ENCODE data around the gene TRIML1.

Gene TRIML1

DNA sequence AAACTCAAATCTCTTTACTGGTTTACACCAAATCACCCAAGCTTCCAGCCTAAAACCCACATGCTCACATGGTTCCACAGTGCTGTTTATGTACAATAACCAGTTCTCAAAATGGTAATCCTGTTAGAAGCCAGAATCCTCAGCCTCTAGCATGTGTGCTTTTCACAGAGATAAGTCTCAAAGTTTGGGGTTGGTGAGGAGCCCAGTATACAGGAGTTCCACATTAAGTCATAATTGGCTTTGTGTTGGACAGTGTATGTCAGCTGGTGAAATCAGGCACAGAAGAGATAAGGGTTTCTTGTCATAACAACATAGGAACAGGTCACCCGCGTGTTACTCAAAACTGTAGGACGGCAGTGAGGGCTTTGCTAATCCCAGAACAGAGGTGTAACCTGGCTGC is at the start of gene TRIML1:
Gene TRIML1 (plus strand): TSS at position 301 of the 400 bp plus-strand sequence. CDS start 118 bp downstream, outside the sequence.
- no peak for DNase-seq (ENCODE audit: low read depth in 1 of 2, low spot score in 1 of 2)

- DNase-seq (ENCODE audit: low read depth in 1 of 2, low spot score in 1 of 2): no peak
Measured at GRCh38 chr4:188092824-188093223, 46.4 kb upstream of the TRIML1 start.

DNA sequence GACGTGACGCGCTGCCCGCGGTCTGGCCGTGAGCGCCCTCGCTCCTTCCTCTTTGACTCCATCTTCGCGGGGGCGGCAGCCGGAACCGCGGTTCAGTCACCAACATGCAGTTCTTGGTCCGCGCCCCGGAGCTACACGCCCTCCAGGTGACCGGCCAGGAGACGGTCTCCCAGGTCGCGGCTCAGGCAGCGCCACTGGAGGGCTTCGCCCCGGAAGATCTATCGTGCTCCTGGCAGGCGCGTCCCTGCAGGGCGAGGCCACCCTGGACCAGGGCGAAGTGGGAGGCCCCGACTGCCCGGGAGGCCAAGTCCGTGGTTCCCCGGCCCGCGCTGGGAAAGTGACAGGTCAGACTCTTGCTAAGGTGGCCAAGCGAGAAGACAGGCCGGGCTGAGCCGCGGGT is 32.8 kb upstream of the TRIML1 start:
- no peak for DNase-seq (ENCODE audit: low read depth in 1 of 2, low spot score in 1 of 2)

GRCh38 chr4:188107931-188108843 is 31.1 kb upstream of the TRIML1 start:
- DNase-seq (ENCODE audit: low read depth in 1 of 2, low spot score in 1 of 2): no peak

DNA sequence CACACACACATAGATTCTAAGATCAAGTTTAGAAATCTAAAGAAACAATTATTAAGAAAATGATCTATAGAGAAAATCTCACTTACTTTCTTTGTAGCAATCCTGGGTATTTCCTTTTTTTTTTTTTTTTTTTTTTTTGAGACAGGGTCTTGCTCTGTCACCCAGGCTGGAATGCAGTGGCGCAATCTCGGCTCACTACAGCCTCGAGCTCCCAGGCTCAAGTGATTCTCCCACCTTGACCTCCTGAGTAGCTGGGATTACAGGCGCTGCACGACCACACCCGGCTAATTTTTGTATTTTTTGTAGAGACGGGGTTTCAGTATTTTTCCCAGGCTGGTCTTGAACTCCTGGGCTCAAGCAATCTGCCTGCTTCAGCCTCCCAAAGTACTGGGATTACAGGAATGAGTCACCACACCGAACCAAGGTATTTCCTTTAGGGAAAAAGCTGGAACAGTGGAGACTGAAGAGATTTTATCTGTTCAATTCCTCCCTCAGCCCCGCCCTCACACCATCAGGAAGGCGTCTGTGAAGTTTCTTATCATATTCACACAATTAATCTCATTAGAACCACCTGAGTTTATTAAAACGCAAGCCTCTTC is 30.0 kb upstream of the TRIML1 start, which contains the start of gene TRIML2:
Gene TRIML2 (minus strand): TSS at position 447 of the 599 bp plus-strand sequence. CDS start 4,235 bp downstream, outside the sequence.
- no peak for DNase-seq (ENCODE audit: low read depth in 1 of 2, low spot score in 1 of 2)

DNA sequence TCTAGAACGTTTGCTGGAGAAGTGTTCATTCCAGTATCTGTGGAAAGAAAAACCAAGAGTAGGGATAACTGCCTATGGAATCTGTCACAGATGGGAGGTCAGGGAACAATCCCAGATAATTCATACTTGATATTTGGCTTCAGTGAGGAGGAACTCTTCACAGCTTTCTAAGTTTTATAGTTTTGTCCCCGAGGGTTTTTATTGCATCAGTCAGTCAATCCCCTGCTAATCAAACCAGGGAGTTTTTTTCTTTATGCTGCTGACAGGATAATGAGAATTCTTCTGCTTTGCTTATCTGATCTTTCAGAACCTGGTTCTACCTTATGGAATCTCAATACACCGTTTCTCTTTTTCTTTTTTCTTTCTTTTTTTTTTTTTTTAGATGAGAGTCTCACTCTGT is 29.2 kb upstream of the TRIML1 start:
- no peak for DNase-seq (ENCODE audit: low read depth in 1 of 2, low spot score in 1 of 2)

GRCh38 chr4:188110741-188111471 is 28.3 kb upstream of the TRIML1 start:
- no peak for DNase-seq (ENCODE audit: low read depth in 1 of 2, low spot score in 1 of 2)

DNA sequence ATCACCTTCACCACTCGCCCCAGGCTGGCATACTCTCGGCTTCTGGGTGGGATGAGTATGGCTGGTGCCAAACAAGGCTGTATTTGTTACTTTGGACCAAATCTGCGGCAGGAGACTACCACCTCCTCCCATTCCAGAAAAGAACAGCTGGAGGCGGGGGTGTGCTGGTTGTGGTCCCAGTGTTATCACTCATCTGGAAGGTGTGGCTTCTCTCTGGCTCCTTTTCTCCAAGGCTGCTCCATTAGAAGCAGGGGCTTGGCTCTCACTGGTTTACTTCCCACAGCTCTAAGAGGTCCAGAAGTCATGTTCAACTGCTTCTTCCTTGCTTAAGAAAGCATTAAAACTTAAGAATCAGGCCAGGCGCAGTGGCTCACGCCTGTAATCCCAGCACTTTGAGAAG is 27.3 kb upstream of the TRIML1 start:
- no peak for DNase-seq (ENCODE audit: low read depth in 1 of 2, low spot score in 1 of 2)

DNA sequence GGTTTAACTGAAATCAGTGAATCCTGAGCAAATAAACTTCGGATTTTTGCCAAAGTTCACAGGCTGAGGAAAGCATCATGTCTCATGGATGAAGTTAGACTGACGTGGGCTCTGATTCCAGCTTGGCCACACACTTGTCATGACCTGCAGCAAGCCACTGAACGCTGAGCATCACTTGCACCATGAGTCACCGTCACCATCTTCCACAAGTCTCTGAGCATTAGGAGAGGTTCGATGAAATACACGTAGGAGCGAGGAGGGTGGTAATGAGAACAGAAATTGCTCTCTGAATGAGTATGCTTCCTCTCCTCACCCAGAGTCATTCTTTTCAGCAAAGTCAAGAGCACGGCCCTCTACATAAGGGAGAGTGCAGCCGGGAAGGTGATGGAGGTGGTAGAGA is 26.1 kb upstream of the TRIML1 start:
- no peak for DNase-seq (ENCODE audit: low read depth in 1 of 2, low spot score in 1 of 2)

- DNase-seq (ENCODE audit: low read depth in 1 of 2, low spot score in 1 of 2): no peak
Measured at GRCh38 chr4:188117631-188118324, 21.5 kb upstream of the TRIML1 start.

DNA sequence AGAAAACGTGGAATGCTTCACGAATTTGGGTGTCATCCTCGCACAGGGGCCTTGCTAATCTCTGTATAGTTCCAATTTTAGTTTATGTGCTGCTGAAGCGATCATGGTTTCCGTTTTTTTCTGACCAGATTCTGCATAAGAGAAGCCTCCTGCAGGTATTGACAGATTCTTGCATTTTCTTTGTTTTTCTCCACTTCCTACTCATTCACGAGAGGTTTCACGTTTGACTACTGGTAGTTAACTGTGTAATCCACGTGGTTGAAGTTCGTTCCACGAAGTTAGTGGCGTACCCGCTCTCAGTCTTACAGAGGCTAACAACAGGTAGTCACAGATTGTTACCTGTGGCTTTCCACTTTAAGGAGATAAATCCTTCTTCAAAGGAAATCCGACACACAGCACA is 17.7 kb upstream of the TRIML1 start:
- DNase-seq (ENCODE audit: low read depth in 1 of 2, low spot score in 1 of 2): no peak

GRCh38 chr4:188127214-188127874 is 11.9 kb upstream of the TRIML1 start:
- no peak for DNase-seq (ENCODE audit: low read depth in 1 of 2, low spot score in 1 of 2)

- DNase-seq (ENCODE audit: low read depth in 1 of 2, low spot score in 1 of 2): no peak
Measured at GRCh38 chr4:188130355-188130754, 8.9 kb upstream of the TRIML1 start.

DNA sequence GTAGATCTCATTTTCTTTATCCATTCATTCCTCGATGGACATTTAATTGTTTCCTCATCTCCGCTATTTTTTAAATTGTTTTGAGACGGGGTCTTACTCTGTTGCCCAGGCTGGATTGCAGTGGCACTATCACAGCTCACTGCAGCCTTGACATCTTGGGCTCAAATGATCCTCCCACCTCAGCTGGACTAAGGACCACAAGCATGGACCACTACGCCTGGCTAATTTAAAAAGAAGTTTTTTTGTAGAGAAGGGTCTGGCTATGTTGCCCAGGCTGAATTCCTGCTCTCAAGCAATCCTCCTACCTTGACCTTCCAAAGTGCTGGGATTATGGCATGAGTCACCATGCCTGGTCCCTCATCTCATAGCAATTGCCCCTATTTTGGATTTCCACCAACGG is 7.0 kb upstream of the TRIML1 start:
- no peak for DNase-seq (ENCODE audit: low read depth in 1 of 2, low spot score in 1 of 2)

DNA sequence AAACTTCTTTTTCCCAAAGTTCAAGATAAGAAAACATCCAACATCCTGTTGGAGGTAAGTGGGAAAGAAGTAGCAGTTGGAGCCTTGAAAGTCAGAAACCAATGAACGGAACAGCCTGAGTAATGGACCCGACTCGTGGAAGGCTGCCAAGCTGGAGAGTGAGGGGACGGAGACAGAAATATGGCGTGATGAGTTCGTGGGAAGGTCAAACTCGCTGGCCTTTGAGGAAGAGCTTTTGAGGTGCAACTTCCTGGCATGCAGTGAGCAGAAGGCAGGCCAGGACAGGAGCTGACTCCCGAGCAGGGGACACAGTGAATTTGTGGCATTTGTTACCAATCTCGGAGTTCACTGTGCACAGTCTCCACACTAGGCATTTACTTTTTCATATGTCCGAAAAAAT is 1.0 kb upstream of the TRIML1 start:
- DNase-seq (ENCODE audit: low read depth in 1 of 2, low spot score in 1 of 2): no peak

DNA sequence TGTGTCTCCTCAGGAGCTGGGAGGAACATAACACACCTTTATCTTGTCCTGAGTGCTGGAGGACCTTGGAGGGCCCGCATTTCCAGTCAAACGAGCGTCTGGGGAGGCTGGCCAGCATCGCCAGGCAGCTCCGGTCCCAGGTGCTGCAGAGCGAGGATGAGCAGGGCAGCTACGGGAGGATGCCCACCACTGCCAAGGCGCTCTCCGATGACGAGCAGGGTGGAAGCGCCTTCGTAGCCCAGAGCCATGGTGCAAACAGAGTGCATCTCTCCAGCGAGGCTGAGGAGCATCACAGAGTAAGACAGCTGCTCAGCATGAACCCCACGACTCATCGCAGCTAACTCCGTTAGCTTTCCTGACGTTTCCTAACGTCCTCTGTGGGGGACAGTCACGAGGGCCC is 430 bp downstream of the TRIML1 start:
- no peak for DNase-seq (ENCODE audit: low read depth in 1 of 2, low spot score in 1 of 2)

GRCh38 chr4:188143731-188144130 is 4.5 kb downstream of the TRIML1 start:
- no peak for DNase-seq (ENCODE audit: low read depth in 1 of 2, low spot score in 1 of 2)

- no peak for DNase-seq (ENCODE audit: low read depth in 1 of 2, low spot score in 1 of 2)
Measured at GRCh38 chr4:188145601-188146000, 6.4 kb downstream of the TRIML1 start.

DNA sequence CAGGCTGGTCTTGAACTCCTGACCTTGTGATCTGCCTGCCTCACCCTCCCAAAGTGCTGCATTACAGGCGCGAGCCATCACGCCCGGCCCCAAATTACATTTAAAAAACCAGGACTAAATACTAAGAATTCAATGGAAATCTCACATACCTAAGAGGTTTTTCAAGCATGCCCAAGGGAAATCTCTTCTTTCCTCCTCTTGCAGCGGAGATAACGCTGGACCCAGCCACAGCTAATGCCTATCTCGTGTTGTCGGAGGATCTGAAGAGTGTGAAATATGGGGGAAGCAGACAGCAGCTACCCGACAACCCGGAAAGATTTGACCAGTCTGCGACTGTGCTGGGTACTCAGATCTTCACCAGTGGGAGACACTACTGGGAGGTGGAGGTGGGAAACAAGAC is 7.4 kb downstream of the TRIML1 start:
- no peak for DNase-seq (ENCODE audit: low read depth in 1 of 2, low spot score in 1 of 2)

GRCh38 chr4:188147176-188147575 is 7.9 kb downstream of the TRIML1 start:
- no peak for DNase-seq (ENCODE audit: low read depth in 1 of 2, low spot score in 1 of 2)

- DNase-seq (ENCODE audit: low read depth in 1 of 2, low spot score in 1 of 2): no peak
Measured at GRCh38 chr4:188147776-188148175, 8.5 kb downstream of the TRIML1 start.

Measured in stimulated activated CD4-positive, alpha-beta T cell treated with anti-CD3 and anti-CD28 coated beads, Interleukin-15, amount 100 ng/mL, for 1 hour (primary cell).